Measurements from ENCODE around the gene KRTAP10-9.
"Not testable (repeated sequence)": the region's sequence is repeated elsewhere in the genome, so short reads cannot be mapped to it uniquely, and the experiment has no call there.

The KRTAP10-9 gene, protein sequence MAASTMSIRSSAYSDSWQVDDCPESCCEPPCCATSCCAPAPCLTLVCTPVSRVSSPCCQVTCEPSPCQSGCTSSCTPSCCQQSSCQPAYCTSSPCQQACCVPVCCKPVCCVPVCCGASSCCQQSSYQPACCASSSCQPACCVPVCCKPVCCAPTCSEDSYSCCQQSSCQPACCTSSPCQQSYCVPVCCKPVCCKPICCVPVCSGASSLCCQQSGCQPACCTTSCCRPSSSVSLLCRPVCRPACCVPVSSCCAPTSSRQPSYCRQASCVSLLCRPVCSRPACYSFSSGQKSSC
- total RNA-seq: 0 reads per million in 3 donors

DNA sequence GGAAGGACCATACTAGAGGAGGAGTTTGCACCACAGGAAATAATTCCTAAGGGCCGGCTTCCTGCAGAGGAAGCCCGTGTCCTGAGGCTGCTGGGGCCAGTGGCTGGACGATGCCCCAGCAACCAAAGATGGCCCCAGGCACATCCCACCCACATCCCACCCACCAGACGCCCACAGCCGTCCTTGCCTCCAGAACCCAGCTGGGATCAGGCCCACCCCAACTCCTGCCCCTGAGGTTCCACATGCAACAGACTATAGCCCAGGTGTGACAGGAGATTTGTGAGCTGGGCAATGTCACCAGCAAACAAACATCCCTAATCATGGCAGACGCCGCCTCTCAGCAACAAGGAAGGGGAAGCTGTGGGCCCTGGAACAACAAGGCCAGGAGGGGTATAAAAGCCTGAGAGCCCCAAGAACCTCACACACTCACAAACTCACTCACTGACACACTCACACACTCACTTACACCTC lies at the start of gene KRTAP10-9:
KRTAP10-9 (plus strand) TSS at position 421 of the 471 bp plus-strand sequence. CDS start 79 bp downstream, outside the sequence.
- no peaks in the 10 kb centered on the region for H3K36me3 ChIP-seq (ENCODE audit: control insufficient read depth, insufficient read depth, low read length)
- peaks cover 18% of the 10 kb centered on the region for H3K4me1 ChIP-seq (ENCODE audit: control insufficient read depth, insufficient read depth, low read length, poor library complexity, severe bottlenecking)
- no peak within 1 kb of the TSS for H3K4me3 ChIP-seq (ENCODE audit: insufficient read depth, low read depth, low read length, poor library complexity, severe bottlenecking)
- DNase-seq: no peak
- no peaks in the 10 kb centered on the region for H3K27me3 ChIP-seq (replicated peaks; ENCODE audit: control insufficient read depth, insufficient read depth, low read length, poor library complexity, severe bottlenecking)
- H3K9me3 ChIP-seq (ENCODE audit: control insufficient read depth, low read length): peaks cover 23% of the 10 kb centered on the region
- no peak within 1 kb of the TSS for H3K27ac ChIP-seq (ENCODE audit: insufficient read depth, low read length, poor library complexity, severe bottlenecking)

DNA sequence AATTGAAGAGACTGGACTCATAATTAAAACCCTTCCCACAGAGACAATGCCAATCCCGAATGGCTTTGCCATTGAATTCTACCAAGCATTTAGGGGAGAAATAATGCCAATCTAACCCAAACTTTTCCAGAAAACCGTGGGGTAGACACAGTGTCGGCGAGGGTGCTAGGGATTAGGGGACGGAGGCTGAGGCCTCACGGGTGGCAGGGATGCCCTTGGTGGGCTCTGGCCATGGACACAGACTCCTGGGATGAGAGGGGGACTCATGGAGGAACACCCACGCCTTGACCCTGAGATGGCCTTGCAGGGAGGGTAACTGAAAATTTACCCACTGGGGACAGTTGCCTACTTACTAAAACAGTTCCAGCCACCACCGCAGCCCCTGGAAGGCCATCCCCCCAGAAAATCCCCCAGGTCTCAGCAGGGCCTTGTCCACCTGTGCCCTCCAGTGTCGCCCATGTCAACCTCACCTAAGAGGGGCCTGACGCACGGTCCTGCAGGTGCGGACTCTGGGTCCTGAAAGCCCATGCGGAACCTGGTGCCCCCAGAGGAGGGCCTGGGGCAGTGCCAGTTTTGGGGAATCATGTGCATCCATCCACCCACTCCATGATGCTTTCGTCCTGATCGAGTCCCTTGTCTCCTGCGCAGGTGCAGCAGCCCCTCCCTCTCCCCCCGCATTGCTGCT lies 48.4 kb upstream of the KRTAP10-9 start:
- Histone ChIP-seq H3K36me3 (ENCODE audit: control insufficient read depth, insufficient read depth, low read length) (no peaks in the 10 kb centered on the region), H3K9me3 (ENCODE audit: control insufficient read depth, low read length) (peaks cover 8% of the 10 kb centered on the region), H3K4me3 (ENCODE audit: insufficient read depth, low read depth, low read length, poor library complexity, severe bottlenecking) (no peak overlapping the region), H3K4me1 (ENCODE audit: control insufficient read depth, insufficient read depth, low read length, poor library complexity, severe bottlenecking) (no peaks in the 10 kb centered on the region), H3K27me3 (replicated peaks; ENCODE audit: control insufficient read depth, insufficient read depth, low read length, poor library complexity, severe bottlenecking) (no peaks in the 10 kb centered on the region), H3K27ac (ENCODE audit: insufficient read depth, low read length, poor library complexity, severe bottlenecking) (no peak overlapping the region)
- DNase-seq: no peak

DNA sequence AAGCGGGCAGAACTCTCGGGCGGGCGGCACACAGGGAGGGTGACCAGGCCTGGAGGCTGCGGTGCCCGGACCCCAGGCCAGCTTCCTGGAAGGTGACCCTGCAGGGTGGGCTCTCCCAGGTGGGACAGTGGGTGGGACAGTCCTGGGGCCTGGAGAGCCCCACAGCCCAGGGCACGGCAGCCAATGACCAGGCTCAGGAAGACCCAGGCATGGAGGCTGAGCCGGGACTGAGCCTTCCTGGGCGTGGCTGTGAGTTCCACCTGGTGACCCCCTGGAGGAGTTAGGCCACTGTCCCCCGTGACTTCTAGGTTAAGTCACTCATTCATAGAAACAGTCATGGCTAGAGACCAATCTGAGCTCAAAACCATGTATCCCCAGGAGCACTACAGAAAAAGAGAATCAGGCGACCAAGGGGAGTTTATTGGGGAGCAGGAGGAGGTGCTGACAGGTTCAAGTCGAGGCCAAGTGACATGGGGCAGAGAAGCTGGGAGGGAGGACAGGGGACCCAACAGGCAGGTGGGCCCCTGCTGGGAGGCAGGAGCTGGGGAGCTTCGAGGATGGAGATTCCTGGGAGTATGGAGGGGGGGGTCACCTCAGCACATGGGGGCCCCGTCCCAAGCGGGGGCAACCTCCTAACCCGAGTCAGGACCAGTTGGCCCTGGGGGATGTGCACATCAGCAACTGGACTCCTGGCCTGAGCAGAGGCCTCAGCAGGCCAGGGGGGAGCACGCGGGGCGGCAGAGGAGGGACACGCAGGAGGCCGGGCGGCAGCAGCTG lies 47.6 kb upstream of the KRTAP10-9 start:
- Histone ChIP-seq H3K36me3 (ENCODE audit: control insufficient read depth, insufficient read depth, low read length) (no peaks in the 10 kb centered on the region), H3K4me1 (ENCODE audit: control insufficient read depth, insufficient read depth, low read length, poor library complexity, severe bottlenecking) (no peaks in the 10 kb centered on the region), H3K4me3 (ENCODE audit: insufficient read depth, low read depth, low read length, poor library complexity, severe bottlenecking) (no peak overlapping the region), H3K9me3 (ENCODE audit: control insufficient read depth, low read length) (peaks cover 8% of the 10 kb centered on the region), H3K27me3 (replicated peaks; ENCODE audit: control insufficient read depth, insufficient read depth, low read length, poor library complexity, severe bottlenecking) (no peaks in the 10 kb centered on the region), H3K27ac (ENCODE audit: insufficient read depth, low read length, poor library complexity, severe bottlenecking) (no peak overlapping the region)
- no peak for DNase-seq

DNA sequence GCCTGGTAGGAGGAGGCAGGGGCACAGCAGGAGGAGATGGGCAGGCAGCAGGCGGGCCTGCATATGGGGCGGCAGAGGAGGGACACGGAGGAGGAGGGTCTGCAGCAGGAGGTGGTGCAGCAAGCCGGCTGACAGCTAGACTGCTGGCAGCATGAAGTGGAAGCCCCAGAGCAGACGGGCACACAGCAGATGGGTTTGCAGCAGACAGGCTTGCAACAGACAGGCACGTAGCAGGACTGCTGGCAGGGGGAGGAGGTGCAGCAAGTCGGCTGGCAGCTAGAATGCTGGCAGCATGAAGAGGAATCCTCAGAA lies 47.1 kb upstream of the KRTAP10-9 start:
- DNase-seq: no peak
- no peaks in the 10 kb centered on the region for H3K36me3 ChIP-seq (ENCODE audit: control insufficient read depth, insufficient read depth, low read length)
- H3K27ac ChIP-seq (ENCODE audit: insufficient read depth, low read length, poor library complexity, severe bottlenecking): no peak overlapping the region
- no peaks in the 10 kb centered on the region for H3K4me1 ChIP-seq (ENCODE audit: control insufficient read depth, insufficient read depth, low read length, poor library complexity, severe bottlenecking)
- H3K4me3 ChIP-seq (ENCODE audit: insufficient read depth, low read depth, low read length, poor library complexity, severe bottlenecking): no peak overlapping the region
- H3K27me3 ChIP-seq (replicated peaks; ENCODE audit: control insufficient read depth, insufficient read depth, low read length, poor library complexity, severe bottlenecking): no peaks in the 10 kb centered on the region
- peaks cover 8% of the 10 kb centered on the region for H3K9me3 ChIP-seq (ENCODE audit: control insufficient read depth, low read length)

DNA sequence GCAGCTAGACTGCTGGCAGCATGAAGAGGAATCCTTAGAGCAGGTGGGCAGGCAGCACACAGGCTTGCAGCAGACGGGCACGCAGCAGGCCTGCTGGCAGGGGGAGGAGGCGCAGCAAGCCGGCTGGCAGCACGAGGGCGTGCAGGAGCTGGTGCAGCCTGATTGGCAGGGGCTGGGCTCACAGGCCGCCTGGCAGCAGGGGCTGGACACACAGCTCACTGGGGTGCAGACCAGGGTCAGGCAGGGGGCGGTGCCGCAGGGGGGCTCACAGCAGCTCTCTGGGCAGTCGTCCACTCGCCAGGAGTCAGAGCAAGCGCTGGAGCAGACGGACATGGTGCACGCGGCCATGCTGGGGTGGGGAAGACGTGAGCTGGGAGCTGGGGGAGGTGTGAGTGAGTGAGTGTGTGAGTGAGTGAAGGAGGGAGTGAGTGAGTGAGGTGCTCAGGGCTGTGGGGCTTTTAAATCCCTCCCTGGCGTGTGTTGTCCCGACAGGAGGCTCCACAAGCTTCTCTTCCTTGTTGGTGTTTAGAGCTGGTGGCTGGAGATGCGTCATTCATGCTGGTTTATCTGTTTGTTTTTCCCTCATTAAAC lies 46.6 kb upstream of the KRTAP10-9 start, which contains the start of gene KRTAP10-5:
KRTAP10-5 (minus strand) TSS at position 374 of the 591 bp plus-strand sequence; CDS start at position 348, 26 bp downstream.
- not testable (repeated sequence) for H3K4me3 ChIP-seq (ENCODE audit: insufficient read depth, low read depth, low read length, poor library complexity, severe bottlenecking); H3K36me3 ChIP-seq (ENCODE audit: control insufficient read depth, insufficient read depth, low read length); H3K9me3 ChIP-seq (ENCODE audit: control insufficient read depth, low read length); H3K27ac ChIP-seq (ENCODE audit: insufficient read depth, low read length, poor library complexity, severe bottlenecking); H3K27me3 ChIP-seq (replicated peaks; ENCODE audit: control insufficient read depth, insufficient read depth, low read length, poor library complexity, severe bottlenecking); H3K4me1 ChIP-seq (ENCODE audit: control insufficient read depth, insufficient read depth, low read length, poor library complexity, severe bottlenecking); DNase-seq

DNA sequence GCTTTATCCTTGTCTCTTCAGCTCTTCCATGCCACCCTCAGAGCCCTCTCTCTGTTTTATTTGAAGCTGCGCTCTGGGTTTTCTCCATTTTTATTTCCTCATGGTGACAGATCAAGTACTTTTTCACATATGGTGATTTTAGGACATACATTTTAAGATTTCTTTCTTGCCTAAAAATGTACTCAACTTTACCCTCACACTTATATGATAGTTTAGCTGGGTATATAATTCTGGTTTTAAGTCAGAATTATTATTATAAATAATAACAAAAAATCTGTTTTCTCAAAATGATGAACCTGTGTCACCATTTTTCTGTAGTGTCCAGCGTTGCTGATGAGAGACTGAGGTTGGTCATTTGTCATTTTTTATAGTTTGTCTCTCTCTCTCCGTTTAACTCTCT lies 45.7 kb upstream of the KRTAP10-9 start:
- no peak for DNase-seq
- no peaks in the 10 kb centered on the region for H3K36me3 ChIP-seq (ENCODE audit: control insufficient read depth, insufficient read depth, low read length)
- no peaks in the 10 kb centered on the region for H3K27me3 ChIP-seq (replicated peaks; ENCODE audit: control insufficient read depth, insufficient read depth, low read length, poor library complexity, severe bottlenecking)
- no peaks in the 10 kb centered on the region for H3K4me1 ChIP-seq (ENCODE audit: control insufficient read depth, insufficient read depth, low read length, poor library complexity, severe bottlenecking)
- no peak overlapping the region for H3K27ac ChIP-seq (ENCODE audit: insufficient read depth, low read length, poor library complexity, severe bottlenecking)
- H3K4me3 ChIP-seq (ENCODE audit: insufficient read depth, low read depth, low read length, poor library complexity, severe bottlenecking): no peak overlapping the region
- H3K9me3 ChIP-seq (ENCODE audit: control insufficient read depth, low read length): peaks cover 8% of the 10 kb centered on the region

DNA sequence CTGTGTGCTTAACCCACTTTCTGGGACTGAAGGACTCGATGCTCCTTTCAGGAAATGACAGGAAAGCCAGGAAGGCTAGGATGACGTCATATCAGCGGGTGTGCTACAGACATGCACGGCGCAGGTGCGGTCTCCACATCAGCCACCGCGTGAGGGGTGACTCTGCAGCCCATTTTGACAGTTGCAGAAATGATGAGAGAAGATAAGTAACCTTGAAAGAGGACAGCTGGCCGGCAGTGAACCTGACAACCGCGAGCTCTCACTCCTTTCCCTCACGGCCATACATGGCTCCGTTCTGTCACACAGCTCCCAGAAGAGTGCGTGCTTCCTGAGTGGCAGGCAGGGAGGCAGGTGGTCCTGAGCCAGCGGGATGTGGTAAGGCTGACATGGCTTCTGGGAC lies 44.8 kb upstream of the KRTAP10-9 start:
- no peak for DNase-seq
- H3K36me3 ChIP-seq (ENCODE audit: control insufficient read depth, insufficient read depth, low read length): no peaks in the 10 kb centered on the region

DNA sequence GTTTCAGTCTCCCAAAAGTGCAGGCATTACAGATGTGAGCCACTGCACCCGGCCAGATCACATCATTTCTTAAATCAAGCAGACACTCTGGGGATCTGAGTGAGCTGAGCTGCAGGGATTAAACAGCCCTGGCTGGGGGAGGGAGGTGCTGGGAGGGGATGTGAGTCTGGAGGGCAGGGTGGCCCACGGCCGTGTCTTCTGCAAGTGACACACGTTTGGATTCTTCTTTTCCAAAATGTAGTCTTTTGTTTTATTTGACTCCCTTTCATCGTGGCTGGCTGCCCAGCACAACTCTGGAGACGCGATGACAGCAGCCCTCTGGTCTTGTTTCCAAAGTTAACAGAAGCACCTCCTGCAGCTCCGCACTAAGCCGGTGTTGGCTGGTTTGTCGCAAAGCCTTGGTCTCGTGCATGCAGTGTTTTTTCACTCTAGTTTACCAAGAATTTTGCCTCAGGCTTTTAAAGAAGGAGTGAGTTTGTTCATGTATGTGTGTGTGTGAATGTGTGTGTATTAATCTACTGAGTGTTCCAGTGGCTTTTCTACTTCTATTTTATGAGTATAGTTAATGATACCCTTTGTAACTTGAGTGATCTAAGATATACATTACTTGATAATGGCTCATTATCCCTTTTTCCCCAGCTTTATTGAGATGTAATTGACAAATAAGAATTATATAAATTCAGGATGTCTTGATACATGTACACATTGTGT lies 43.6 kb upstream of the KRTAP10-9 start:
- H3K9me3 ChIP-seq (ENCODE audit: control insufficient read depth, low read length): peaks cover 8% of the 10 kb centered on the region
- no peaks in the 10 kb centered on the region for H3K27me3 ChIP-seq (replicated peaks; ENCODE audit: control insufficient read depth, insufficient read depth, low read length, poor library complexity, severe bottlenecking)
- no peak for DNase-seq
- H3K27ac ChIP-seq (ENCODE audit: insufficient read depth, low read length, poor library complexity, severe bottlenecking): no peak overlapping the region
- H3K36me3 ChIP-seq (ENCODE audit: control insufficient read depth, insufficient read depth, low read length): no peaks in the 10 kb centered on the region
- no peaks in the 10 kb centered on the region for H3K4me1 ChIP-seq (ENCODE audit: control insufficient read depth, insufficient read depth, low read length, poor library complexity, severe bottlenecking)
- H3K4me3 ChIP-seq (ENCODE audit: insufficient read depth, low read depth, low read length, poor library complexity, severe bottlenecking): no peak overlapping the region

More for the DNA sequence above, 44.8 kb upstream of the KRTAP10-9 start:
- no peak overlapping the region for H3K4me3 ChIP-seq (ENCODE audit: insufficient read depth, low read depth, low read length, poor library complexity, severe bottlenecking)
- H3K4me1 ChIP-seq (ENCODE audit: control insufficient read depth, insufficient read depth, low read length, poor library complexity, severe bottlenecking): no peaks in the 10 kb centered on the region
- H3K27me3 ChIP-seq (replicated peaks; ENCODE audit: control insufficient read depth, insufficient read depth, low read length, poor library complexity, severe bottlenecking): no peaks in the 10 kb centered on the region
- no peak overlapping the region for H3K27ac ChIP-seq (ENCODE audit: insufficient read depth, low read length, poor library complexity, severe bottlenecking)
- H3K9me3 ChIP-seq (ENCODE audit: control insufficient read depth, low read length): peaks cover 8% of the 10 kb centered on the region

DNA sequence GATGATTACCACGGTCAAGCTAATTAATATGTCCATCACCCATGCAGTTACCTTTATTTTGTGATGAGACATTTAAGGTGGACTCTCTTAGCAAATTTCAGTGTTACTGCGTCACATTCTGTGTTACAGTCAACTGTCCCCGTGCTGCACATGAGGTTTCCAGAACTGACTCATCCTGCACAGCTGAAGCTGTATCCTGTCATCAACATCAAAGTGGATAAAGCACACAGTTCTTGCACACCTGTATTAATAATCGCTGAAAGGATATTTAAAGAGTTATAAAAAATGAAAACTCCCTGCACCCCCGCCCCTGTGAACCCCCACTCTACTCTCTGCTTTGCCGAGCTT lies 43.1 kb upstream of the KRTAP10-9 start:
- no peak for DNase-seq
- no peaks in the 10 kb centered on the region for H3K4me1 ChIP-seq (ENCODE audit: control insufficient read depth, insufficient read depth, low read length, poor library complexity, severe bottlenecking)
- H3K27ac ChIP-seq (ENCODE audit: insufficient read depth, low read length, poor library complexity, severe bottlenecking): no peak overlapping the region
- H3K36me3 ChIP-seq (ENCODE audit: control insufficient read depth, insufficient read depth, low read length): no peaks in the 10 kb centered on the region
- no peaks in the 10 kb centered on the region for H3K27me3 ChIP-seq (replicated peaks; ENCODE audit: control insufficient read depth, insufficient read depth, low read length, poor library complexity, severe bottlenecking)
- peaks cover 8% of the 10 kb centered on the region for H3K9me3 ChIP-seq (ENCODE audit: control insufficient read depth, low read length)
- no peak overlapping the region for H3K4me3 ChIP-seq (ENCODE audit: insufficient read depth, low read depth, low read length, poor library complexity, severe bottlenecking)

Measured in effector memory CD4-positive, alpha-beta T cell (primary cell).